Esophagus muscularis mucosa (tissue), 4 donors: ENCODE data around the gene SPATA20. TPM values are rescaled to one million over a fixed set of nuclear protein-coding genes. Genes with fewer than 3 reads are reported as not detected.

Experiments used
- DNase-seq: peaks from one replicate; pipeline ENCODE4 v3.0.0-alpha.2; 2017; ENCODE audit errors: extremely low spot score
- H3K27ac ChIP-seq, 4 donors: fragments of 200-600 bp; sonication (generic); replicated peaks in 1 of 4; 1 replicate in 3 of 4; 2 replicates in 1 of 4; pipeline ENCODE4 v1.5.1; 2016 to 2019; ENCODE audit warnings: mild to moderate bottlenecking in 1 of 4
- H3K27me3 ChIP-seq, 4 donors: fragments of 200-600 bp; sonication (generic); one replicate each; pipeline versions ENCODE4 v1.5.1 to v1.6.0; 2016 to 2019
- H3K36me3 ChIP-seq, 4 donors: fragments of 200-600 bp; sonication (generic); one replicate each; pipeline ENCODE4 v1.5.1; 2016 to 2019
- H3K4me1 ChIP-seq, 4 donors: fragments of 200-600 bp; sonication (generic); one replicate each; pipeline ENCODE4 v1.5.1; 2016 to 2019
- H3K4me3 ChIP-seq, 4 donors: fragments of 200-600 bp; sonication (generic); 1 replicate in 2 of 4; 2 replicates in 2 of 4; pipeline ENCODE4 v1.5.1; 2016 to 2019; ENCODE audit warnings: mild to moderate bottlenecking in 4 of 4, moderate library complexity in 1 of 4
- H3K9me3 ChIP-seq, 4 donors: fragments of 200-600 bp; sonication (generic); 1 replicate in 3 of 4; 2 replicates in 1 of 4; pipeline ENCODE4 v1.5.1; 2016 to 2019
- EP300 ChIP-seq: sonication (generic); formaldehyde crosslinking; IDR thresholded peaks from one replicate; pipeline ENCODE4 v1.6.1; 2017; ENCODE audit warnings: antibody characterized with exemption
- POLR2A ChIP-seq: fragments of 450-650 bp; IDR thresholded peaks from one replicate; pipeline ENCODE4 v1.6.1; 2017; ENCODE audit warnings: antibody characterized with exemption, moderate library complexity, mild to moderate bottlenecking, low read depth
- POLR2AphosphoS5 ChIP-seq, 2 donors: sonication (generic); formaldehyde crosslinking; IDR thresholded peaks; one replicate each; pipeline ENCODE4 v1.6.1; 2017; ENCODE audit warnings: antibody characterized with exemption in 2 of 2
- WGBS: methylation state at CpG from one replicate; pipeline ENCODE4 v1.1.5; 2018; 5-methylcytosine and 5-hydroxymethylcytosine counted together
- intact Hi-C: fragments of 100-400 bp; cut with DNase I; formaldehyde crosslinking; loops from one replicate; pipeline ENCODE4 v1.15.1; 2023
- total RNA-seq, 4 donors: library from RNA; depleted of rRNA; stranded (reverse); fragments of >200 nt; gene quantifications; one replicate each; pipeline versions ENCODE4 v1.1.0 to v1.2.1, GENCODE V29; 2016
- TF ChIP-seq, protein P1 (sequence below), 3 experiments: fragments of 200-600 bp in 2 of 3; fragments of 450-650 bp in 1 of 3; sonication (generic) in 2 of 3; IDR thresholded peaks; one replicate each; pipeline ENCODE4 v1.5.1; 2017 to 2019; ENCODE audit warnings: antibody characterized with exemption in 3 of 3, mild to moderate bottlenecking in 2 of 3, moderate library complexity in 1 of 3

The SPATA20 gene
- total RNA-seq, 4 donors from 2014 or later, result 44.1 to 64.4 (median 54.6) TPM

DNA sequence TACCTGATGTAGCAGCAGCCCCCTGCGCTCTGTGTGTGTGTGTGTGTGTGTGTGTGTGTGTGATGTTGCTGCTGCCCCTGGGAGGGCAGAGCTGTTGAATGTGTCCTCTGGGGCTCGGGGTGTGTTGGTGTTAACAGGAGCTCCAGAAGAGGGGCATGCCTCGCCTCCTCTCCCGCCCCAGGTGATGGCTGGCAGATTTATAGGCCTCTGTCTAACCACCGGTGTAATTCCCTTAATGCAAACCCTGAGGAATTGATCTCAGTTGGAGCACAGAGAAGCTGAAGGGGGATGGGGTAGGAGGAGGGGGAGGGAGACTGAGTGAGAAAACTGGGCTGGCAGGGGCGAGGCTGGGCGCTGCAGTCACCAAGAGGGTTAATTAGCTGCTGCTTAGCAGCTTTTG, 23.6 kb downstream of the SPATA20 start:
- Histone ChIP-seq H3K36me3 (no peaks in the 10 kb centered on the region), H3K4me3 (no peak overlapping the region), H3K27ac (no peak overlapping the region), H3K4me1 (peaks cover 0 to 13% (median under 1%) of the 10 kb centered on the region in 4 donors), H3K9me3 (no peaks in the 10 kb centered on the region), H3K27me3 (peaks cover 0 to 34% (median 0%) of the 10 kb centered on the region in 4 donors)
- intact Hi-C loops, result no loop called here
- DNase-seq, result no peak
- 86% methylated on average over 6 of the region's 7 CpGs for WGBS
- no peak for TF ChIP-seq POLR2AphosphoS5 (IDR thresholded peaks at IDR 0.05)
- TF ChIP-seq POLR2A, result no peak
- TF ChIP-seq EP300, result no peak

DNA sequence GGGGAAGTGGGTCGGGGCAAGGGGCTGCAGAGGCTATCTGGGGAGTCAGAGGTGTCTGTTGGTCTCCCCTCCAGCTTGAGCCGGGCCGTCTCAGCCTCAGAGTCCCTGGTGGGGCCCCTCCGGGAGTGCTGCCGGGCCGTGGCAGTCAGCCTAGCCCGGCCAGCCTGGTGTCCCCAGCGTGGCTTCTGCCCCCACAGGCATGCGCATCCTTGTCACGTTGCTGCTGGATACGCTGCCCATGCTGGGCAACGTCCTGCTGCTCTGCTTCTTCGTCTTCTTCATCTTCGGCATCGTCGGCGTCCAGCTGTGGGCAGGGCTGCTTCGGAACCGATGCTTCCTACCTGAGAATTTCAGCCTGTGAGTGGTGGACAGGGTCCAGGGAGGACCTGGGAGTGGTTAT, 24.7 kb downstream of the SPATA20 start:
- Histone ChIP-seq H3K9me3 (no peaks in the 10 kb centered on the region), H3K27me3 (peaks cover 0 to 23% (median 0%) of the 10 kb centered on the region in 4 donors), H3K4me1 (peaks cover 0 to 6% (median 0%) of the 10 kb centered on the region in 4 donors), H3K27ac (no peak overlapping the region), H3K36me3 (no peaks in the 10 kb centered on the region), H3K4me3 (no peak overlapping the region)
- intact Hi-C loops, result no loop called here
- WGBS, result 91% methylated on average over 12 of the region's 19 CpGs
- DNase-seq, result no peak
- TF ChIP-seq, protein P1, sequence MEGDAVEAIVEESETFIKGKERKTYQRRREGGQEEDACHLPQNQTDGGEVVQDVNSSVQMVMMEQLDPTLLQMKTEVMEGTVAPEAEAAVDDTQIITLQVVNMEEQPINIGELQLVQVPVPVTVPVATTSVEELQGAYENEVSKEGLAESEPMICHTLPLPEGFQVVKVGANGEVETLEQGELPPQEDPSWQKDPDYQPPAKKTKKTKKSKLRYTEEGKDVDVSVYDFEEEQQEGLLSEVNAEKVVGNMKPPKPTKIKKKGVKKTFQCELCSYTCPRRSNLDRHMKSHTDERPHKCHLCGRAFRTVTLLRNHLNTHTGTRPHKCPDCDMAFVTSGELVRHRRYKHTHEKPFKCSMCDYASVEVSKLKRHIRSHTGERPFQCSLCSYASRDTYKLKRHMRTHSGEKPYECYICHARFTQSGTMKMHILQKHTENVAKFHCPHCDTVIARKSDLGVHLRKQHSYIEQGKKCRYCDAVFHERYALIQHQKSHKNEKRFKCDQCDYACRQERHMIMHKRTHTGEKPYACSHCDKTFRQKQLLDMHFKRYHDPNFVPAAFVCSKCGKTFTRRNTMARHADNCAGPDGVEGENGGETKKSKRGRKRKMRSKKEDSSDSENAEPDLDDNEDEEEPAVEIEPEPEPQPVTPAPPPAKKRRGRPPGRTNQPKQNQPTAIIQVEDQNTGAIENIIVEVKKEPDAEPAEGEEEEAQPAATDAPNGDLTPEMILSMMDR (IDR thresholded peaks at IDR 0.05), result no peak
- TF ChIP-seq POLR2A (no peak), EP300 (no peak), POLR2AphosphoS5 (IDR thresholded peaks at IDR 0.05) (no peak)

DNA sequence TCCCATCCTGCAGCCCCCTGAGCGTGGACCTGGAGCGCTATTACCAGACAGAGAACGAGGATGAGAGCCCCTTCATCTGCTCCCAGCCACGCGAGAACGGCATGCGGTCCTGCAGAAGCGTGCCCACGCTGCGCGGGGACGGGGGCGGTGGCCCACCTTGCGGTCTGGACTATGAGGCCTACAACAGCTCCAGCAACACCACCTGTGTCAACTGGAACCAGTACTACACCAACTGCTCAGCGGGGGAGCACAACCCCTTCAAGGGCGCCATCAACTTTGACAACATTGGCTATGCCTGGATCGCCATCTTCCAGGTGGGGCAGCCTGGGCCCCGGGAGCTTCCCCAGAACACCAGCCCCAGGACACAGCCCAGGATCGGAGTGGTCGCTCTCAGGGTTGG, 25.6 kb downstream of the SPATA20 start:
- peaks cover 0 to 14% (median 0%) of the 10 kb centered on the region in 4 donors for H3K27me3 ChIP-seq
- intact Hi-C loops, result no loop called here
- 96% methylated on average over 16 of the region's 20 CpGs for WGBS

DNA sequence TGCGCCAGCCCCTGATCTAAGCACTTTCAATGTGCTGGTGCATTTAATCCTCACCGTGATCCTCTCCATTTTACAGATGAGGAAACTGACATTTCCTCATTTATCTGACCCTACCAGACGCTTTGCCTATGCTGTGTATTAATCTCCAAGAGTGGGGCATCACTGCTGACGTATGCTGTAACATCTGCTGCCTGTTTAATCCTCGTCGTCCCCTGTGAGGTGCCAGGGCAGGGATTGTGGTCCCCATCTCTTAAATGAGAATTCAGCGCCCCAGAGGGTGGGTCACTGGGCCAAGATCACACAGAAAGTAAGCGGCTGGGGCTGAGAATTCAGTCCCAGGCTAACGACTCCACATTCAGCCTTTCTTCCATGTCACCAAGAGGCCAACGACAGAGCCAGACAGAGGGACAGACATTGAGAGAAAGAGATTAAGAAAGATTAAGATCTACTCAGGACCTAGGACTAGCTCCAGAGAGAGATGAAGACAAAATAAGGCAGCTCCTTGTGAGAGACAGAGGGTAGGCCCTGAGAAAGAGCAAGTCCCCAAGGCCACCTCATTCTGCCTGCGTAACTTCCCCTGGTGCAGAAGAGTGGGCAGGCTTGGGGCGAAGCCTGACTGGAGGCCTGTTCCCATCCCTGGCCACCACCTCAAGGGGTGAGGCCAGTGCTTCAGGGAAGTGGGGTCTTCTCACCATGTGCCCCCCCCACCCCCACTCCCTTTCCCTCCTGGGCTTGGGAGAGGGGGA, 27.1 kb downstream of the SPATA20 start:
- no peaks in the 10 kb centered on the region for H3K9me3 ChIP-seq
- H3K27me3 ChIP-seq, result peaks cover 0 to 15% (median 0%) of the 10 kb centered on the region in 4 donors
- no peak for DNase-seq
- no peaks in the 10 kb centered on the region for H3K36me3 ChIP-seq
- no peaks in the 10 kb centered on the region for H3K4me1 ChIP-seq
- H3K27ac ChIP-seq, result no peak overlapping the region
- no peak for TF ChIP-seq POLR2A
- TF ChIP-seq, protein P1 (IDR thresholded peaks at IDR 0.05), result no peak
- no peak for TF ChIP-seq EP300
- TF ChIP-seq POLR2AphosphoS5 (IDR thresholded peaks at IDR 0.05), result no peak
- intact Hi-C loops, result no loop called here
- WGBS, result 91% methylated on average over 12 of the region's 12 CpGs
- no peak overlapping the region for H3K4me3 ChIP-seq

More for the DNA sequence above, 25.6 kb downstream of the SPATA20 start:
- Histone ChIP-seq H3K9me3 (no peaks in the 10 kb centered on the region), H3K36me3 (no peaks in the 10 kb centered on the region), H3K4me1 (no peaks in the 10 kb centered on the region), H3K27ac (no peak overlapping the region), H3K4me3 (no peak overlapping the region)
- TF ChIP-seq POLR2AphosphoS5 (IDR thresholded peaks at IDR 0.05) (no peak), POLR2A (no peak), EP300 (no peak)
- TF ChIP-seq, protein P1 (IDR thresholded peaks at IDR 0.05), result no peak
- no peak for DNase-seq

DNA sequence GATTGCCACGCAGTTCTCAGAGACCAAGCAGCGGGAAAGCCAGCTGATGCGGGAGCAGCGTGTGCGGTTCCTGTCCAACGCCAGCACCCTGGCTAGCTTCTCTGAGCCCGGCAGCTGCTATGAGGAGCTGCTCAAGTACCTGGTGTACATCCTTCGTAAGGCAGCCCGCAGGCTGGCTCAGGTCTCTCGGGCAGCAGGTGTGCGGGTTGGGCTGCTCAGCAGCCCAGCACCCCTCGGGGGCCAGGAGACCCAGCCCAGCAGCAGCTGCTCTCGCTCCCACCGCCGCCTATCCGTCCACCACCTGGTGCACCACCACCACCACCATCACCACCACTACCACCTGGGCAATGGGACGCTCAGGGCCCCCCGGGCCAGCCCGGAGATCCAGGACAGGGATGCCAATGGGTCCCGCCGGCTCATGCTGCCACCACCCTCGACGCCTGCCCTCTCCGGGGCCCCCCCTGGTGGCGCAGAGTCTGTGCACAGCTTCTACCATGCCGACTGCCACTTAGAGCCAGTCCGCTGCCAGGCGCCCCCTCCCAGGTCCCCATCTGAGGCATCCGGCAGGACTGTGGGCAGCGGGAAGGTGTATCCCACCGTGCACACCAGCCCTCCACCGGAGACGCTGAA, 28.7 kb downstream of the SPATA20 start:
- Histone ChIP-seq H3K27ac (no peak overlapping the region), H3K36me3 (no peaks in the 10 kb centered on the region), H3K4me3 (no peak overlapping the region), H3K9me3 (no peaks in the 10 kb centered on the region), H3K4me1 (no peaks in the 10 kb centered on the region), H3K27me3 (peaks cover 0 to 20% (median 0%) of the 10 kb centered on the region in 4 donors)
- no peak for TF ChIP-seq EP300
- TF ChIP-seq, protein P1 (IDR thresholded peaks at IDR 0.05), result no peak
- no peak for TF ChIP-seq POLR2A
- TF ChIP-seq POLR2AphosphoS5 (IDR thresholded peaks at IDR 0.05), result no peak
- 92% methylated on average over 28 of the region's 33 CpGs for WGBS
- DNase-seq, result no peak
- intact Hi-C loops, result no loop called here
